SIG-M5 treated with dmso at 0.1 percent for 504 hours (cell line): ENCODE measurements around the gene GMCL1.
A peak's percentile ranks its signal among the peaks of the same experiment; 100 is the strongest.

Experiments
- DNase-seq: peaks from one replicate; lab custom pipeline; 2025; ENCODE audit not compliant: unreplicated experiment; lab: John Stamatoyannopoulos, UW

The GMCL1 gene

DNA sequence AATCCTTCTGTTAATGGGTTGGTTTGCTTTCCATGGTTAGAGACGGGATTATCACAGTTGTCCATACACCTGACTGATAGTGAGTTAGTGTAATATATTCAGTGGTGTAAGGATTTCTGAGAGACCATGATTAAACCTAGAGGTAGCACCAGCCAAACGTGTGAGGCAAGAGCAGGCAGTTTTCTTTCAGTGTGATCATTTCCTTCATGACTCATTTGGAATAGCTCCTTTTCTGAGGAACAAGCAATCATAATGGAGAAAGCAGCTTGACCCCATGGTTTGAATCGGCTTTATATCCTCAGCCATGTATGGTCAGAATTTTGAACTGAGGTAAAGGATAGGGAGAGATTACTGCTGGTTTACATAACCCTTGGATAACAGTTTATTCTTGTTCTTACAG, 88.4 kb downstream of the GMCL1 start:
- DNase-seq = peak; percentile 35

DNA sequence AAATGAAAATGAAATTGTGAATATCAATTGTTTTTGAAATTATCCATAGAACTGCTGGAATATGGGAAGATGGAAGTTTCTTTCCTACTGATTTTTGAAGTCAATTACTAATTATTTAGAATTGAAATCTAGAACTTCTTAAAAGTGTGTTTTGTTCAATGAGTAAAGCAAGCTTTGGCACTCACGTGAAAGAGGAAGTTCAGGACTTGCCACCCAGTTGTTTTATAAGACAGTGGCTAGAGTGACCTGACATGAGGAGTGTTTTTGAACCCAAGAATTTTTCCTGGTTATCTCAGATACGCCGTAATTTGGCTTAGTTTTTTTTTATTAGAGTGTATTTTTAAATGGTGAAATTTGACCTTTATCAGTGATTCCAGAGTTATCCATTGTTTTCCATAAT, 88.9 kb downstream of the GMCL1 start:
- DNase-seq = peak; percentile 65

DNA sequence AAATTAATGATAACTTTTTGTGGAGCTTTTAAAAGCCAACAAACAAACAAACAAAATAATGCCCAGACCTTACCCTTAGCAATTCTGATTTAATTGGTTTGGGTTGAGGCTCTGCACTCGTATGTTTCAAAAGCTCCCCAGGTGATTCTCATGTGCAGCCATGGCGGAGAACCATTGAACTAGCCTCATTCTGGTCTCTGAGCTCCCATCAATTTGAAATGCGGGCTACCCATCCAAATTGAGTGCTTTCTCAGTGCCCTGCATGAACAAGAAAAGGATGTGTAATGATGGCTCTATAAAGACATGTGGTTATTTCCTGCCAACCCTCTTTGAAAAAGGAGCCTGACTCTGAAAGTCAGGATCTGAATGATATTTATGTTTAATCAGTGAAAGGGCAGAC, 93.7 kb downstream of the GMCL1 start:
- no peak for DNase-seq

DNA sequence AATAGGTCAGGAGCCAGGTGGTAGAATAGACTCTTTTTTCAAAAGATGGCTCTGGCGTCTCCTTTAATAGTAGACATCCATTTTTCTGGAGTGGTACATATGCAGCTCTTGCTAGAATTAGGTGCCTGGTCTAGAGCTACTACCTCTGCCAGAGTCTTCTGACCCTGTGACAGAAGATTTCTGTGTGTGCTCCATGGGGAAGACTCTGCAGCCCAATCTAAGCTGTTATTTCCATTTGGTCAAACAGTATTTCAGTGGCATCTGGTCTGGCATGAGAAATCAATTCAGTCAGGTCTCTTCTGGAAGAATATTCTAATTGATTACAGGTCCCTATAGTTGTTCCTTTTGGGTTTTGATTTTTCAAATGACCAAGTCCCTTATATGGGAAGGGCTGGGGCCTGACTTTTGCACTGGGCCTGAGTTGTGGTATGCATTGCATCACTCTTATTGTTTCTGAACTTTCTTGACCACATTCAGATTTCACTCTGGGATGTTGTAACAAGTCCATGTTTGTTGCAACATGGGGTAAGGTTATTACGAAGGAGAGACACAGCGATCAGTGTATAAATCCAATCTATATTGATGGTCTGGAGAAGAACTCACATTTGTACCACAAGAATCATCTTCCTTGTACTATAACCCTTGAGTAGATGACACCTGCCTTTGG, 97.5 kb downstream of the GMCL1 start:
- peak; percentile 79 for DNase-seq
